ENCODE measurements around the gene FOXJ3. TPM values are rescaled to one million over a fixed set of nuclear protein-coding genes. Genes with fewer than 3 reads are reported as not detected.

The FOXJ3 gene
- total and polyA plus RNA-seq, 2 of the 4 experiments (the other 2 are of a cell fraction) = 16.7 to 30.5 TPM

- Histone ChIP-seq H3K4me3 (ENCODE audit: insufficient read depth, low read depth, low read length) (no peak overlapping the region), H3K9me1 (ENCODE audit: insufficient read depth, low read length) (no peaks in the 10 kb centered on the region), H4K5ac (ENCODE audit: low read depth, low read length) (no peak overlapping the region), H3K23ac (ENCODE audit: low read depth, low read length) (no peak overlapping the region), H3K27ac (ENCODE audit: insufficient read depth, low read length) (no peak overlapping the region), H3K4me2 (ENCODE audit: low read depth, low read length) (no peak overlapping the region), H4K91ac (ENCODE audit: insufficient read depth, low read depth, low read length) (no peak overlapping the region), H3K14ac (replicated peaks; ENCODE audit: low read depth, low read length) (no peak overlapping the region), H3K9ac (ENCODE audit: low read depth, low read length) (no peak overlapping the region), H3K27me3 (ENCODE audit: control insufficient read depth, insufficient read depth, low read length) (peaks cover 3% of the 10 kb centered on the region; the same call in 1 of the 2 replicates), H2AK5ac (ENCODE audit: low read depth, low read length) (no peak overlapping the region), H2BK120ac (ENCODE audit: low read depth, low read length) (no peak overlapping the region), H3K56ac (ENCODE audit: extremely low read depth, insufficient read depth, low read length) (no peak overlapping the region), H3K4me1 (ENCODE audit: control insufficient read depth, insufficient read depth, low read length) (no peaks in the 10 kb centered on the region), H4K8ac (ENCODE audit: low read depth in 2 of 2, low read length in 2 of 2) (no peak overlapping the region), H3K18ac (ENCODE audit: low read depth, low read length) (no peak overlapping the region), H3K4ac (ENCODE audit: low read depth, low read length) (no peak overlapping the region), H4K20me1 (ENCODE audit: insufficient read depth, low read length) (no peaks in the 10 kb centered on the region), H2AK9ac (replicated peaks; ENCODE audit: low read depth, low read length, poor library complexity) (no peak overlapping the region), H2BK15ac (ENCODE audit: low read depth, low read length) (no peak overlapping the region), H2AFZ (replicated peaks; ENCODE audit: low read length, poor library complexity) (no peak overlapping the region), H2BK20ac (ENCODE audit: low read depth, low read length) (no peak overlapping the region), H3K9me3 (ENCODE audit: control insufficient read depth, insufficient read depth, low read length) (no peaks in the 10 kb centered on the region), H3K79me1 (ENCODE audit: low read depth in 1 of 2, low read length in 2 of 2) (no peaks in the 10 kb centered on the region), H3K36me3 (ENCODE audit: control insufficient read depth, insufficient read depth, low read length) (no peaks in the 10 kb centered on the region), H2BK5ac (ENCODE audit: low read depth, low read length, poor library complexity, severe bottlenecking) (no peak overlapping the region)
- POLR2A ChIA-PET (ENCODE audit: unreplicated experiment) = no interaction called here
- ATAC-seq (ENCODE audit: low read depth) (no peak), DNase-seq (no peak)
- no TSS peak for BruUV-seq (replicated peaks)
- in situ Hi-C loops (cut with MboI; ENCODE audit: low sequenced_read_pairs) (no loop called here), intact Hi-C loops (cut with micrococcal nuclease) (no loop called here), dilution Hi-C loops (cut with HindIII; ENCODE audit: low sequenced_read_pairs, unreplicated experiment) (no loop called here)
- CTCF ChIA-PET = no interaction called here
- no peak for TF ChIP-seq CTCF (conservative IDR thresholded peaks at IDR 0.05; ENCODE audit: low read depth, low read length)
- TF ChIP-seq RAD21 (IDR thresholded peaks at IDR 0.05; ENCODE audit: low read length) = no peak
- no peak for TF ChIP-seq SMC3 (IDR thresholded peaks at IDR 0.05; ENCODE audit: low read depth, low read length)
- TF ChIP-seq MAZ (IDR thresholded peaks at IDR 0.05; ENCODE audit: borderline replicate concordance, low read depth, low read length) = no peak
- no peak for TF ChIP-seq MXI1 (IDR thresholded peaks at IDR 0.05; ENCODE audit: borderline replicate concordance, low read depth, low read length)
- no peak for TF ChIP-seq MAFK (IDR thresholded peaks at IDR 0.05; ENCODE audit: low read depth, low read length)
- no peak for TF ChIP-seq POLR2A (IDR thresholded peaks at IDR 0.05; ENCODE audit: low read depth, low read length)
- TF ChIP-seq, protein P1, sequence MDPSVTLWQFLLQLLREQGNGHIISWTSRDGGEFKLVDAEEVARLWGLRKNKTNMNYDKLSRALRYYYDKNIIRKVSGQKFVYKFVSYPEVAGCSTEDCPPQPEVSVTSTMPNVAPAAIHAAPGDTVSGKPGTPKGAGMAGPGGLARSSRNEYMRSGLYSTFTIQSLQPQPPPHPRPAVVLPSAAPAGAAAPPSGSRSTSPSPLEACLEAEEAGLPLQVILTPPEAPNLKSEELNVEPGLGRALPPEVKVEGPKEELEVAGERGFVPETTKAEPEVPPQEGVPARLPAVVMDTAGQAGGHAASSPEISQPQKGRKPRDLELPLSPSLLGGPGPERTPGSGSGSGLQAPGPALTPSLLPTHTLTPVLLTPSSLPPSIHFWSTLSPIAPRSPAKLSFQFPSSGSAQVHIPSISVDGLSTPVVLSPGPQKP (IDR thresholded peaks at IDR 0.05; ENCODE audit: borderline replicate concordance, low read depth, low read length) = no peak
- no peak for TF ChIP-seq CHD1 (IDR thresholded peaks at IDR 0.05; ENCODE audit: low read depth, low read length)
- no peak for TF ChIP-seq FOS (IDR thresholded peaks at IDR 0.05; ENCODE audit: low read depth, low read length)
- no peak for TF ChIP-seq NFE2L2 (IDR thresholded peaks at IDR 0.05; ENCODE audit: low read depth, low read length)
- TF ChIP-seq RCOR1 (IDR thresholded peaks at IDR 0.05; ENCODE audit: insufficient replicate concordance, low read length) = no peak
- WGBS, 2 experiments (ENCODE audit: extremely low coverage in 2 of 2, insufficient read length in 1 of 2) = no CpG with 5 or more reads among the region's 1 CpG
Observed at GRCh38 chr1:42369471-42369870, 34.4 kb upstream of the FOXJ3 start.

Measured in IMR-90 (cell line).